Stimulated activated memory B cell treated with anti-CD40 and anti-IgM and Interleukin-4, amounts not matched to agents 10 μg/mL and 1 μg/mL and 100 μg/mL, for 72 hours (primary cell): ENCODE data around the gene MARCHF9.

Experiments used
- ATAC-seq: fragments of 150-1000 bp; cut with Tn5 transposase; 2 replicates; pipeline ENCODE4 v1.10.0; 2021
- H3K27ac Mint-ChIP-seq: one replicate; pipeline ENCODE4 v1.8.0; 2022; ENCODE audit warnings: mild to moderate bottlenecking, mixed read lengths
- H3K27me3 Mint-ChIP-seq: one replicate; pipeline ENCODE4 v1.8.0; 2022; ENCODE audit warnings: mixed read lengths
- H3K36me3 Mint-ChIP-seq: one replicate; pipeline ENCODE4 v1.8.0; 2022; ENCODE audit warnings: mixed read lengths
- H3K4me1 Mint-ChIP-seq: one replicate; pipeline ENCODE4 v1.8.0; 2022; ENCODE audit warnings: mixed read lengths
- H3K4me3 Mint-ChIP-seq: one replicate; pipeline ENCODE4 v1.8.0; 2022; ENCODE audit warnings: mild to moderate bottlenecking, moderate library complexity, mixed read lengths
- H3K9me3 Mint-ChIP-seq: one replicate; pipeline ENCODE4 v1.8.0; 2022; ENCODE audit warnings: mixed read lengths

Gene MARCHF9

DNA sequence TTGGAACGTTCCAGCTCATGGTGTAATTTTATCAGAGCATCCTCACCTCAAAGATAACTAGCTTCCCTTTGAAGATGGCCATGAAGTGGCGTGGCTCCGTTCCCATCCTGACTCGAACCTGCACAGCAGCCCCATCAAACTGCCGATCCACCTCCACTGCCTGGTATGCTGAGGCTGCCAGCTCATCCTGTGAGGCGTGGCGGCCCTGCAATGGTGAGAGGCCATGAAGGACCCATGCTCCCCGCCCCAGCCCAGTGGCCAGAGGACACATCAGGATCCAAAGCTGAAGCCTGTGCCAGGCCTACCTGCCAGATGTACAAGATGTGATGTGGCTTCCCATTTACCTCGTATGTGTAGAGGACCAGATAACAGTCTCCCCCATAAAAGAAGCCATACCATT lies 52.4 kb downstream of the MARCHF9 start:
- no peaks in the 10 kb centered on the region for H3K27me3 Mint-ChIP-seq
- no peaks in the 10 kb centered on the region for H3K9me3 Mint-ChIP-seq
- H3K27ac Mint-ChIP-seq: no peak overlapping the region
- H3K4me3 Mint-ChIP-seq: no peak overlapping the region
- H3K4me1 Mint-ChIP-seq: no peaks in the 10 kb centered on the region
- ATAC-seq: no peak
- peaks cover 13% of the 10 kb centered on the region for H3K36me3 Mint-ChIP-seq

DNA sequence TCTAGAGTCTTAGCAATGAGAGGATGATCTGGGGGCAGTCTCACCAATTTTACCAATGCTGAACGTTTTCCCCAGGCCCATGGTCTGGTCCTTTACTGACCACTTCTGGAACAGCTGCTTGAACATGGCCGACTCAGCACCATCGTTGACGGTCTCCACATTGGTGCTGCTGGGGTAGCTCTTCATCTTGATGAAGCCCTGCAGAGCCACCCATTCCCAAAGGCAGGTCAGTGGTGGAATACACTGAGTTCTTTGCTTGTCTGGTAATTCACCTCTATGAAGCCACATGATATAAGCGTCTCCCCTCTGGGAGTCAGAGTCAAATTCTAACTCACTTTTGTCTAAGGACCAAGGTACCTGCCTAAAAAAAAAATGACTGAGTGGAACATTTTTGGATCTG lies 53.4 kb downstream of the MARCHF9 start:
- Mint-ChIP-seq H3K9me3 (no peaks in the 10 kb centered on the region), H3K36me3 (peaks cover 7% of the 10 kb centered on the region), H3K27ac (no peak overlapping the region), H3K4me3 (no peak overlapping the region), H3K4me1 (no peaks in the 10 kb centered on the region), H3K27me3 (no peaks in the 10 kb centered on the region)
- no peak for ATAC-seq

DNA sequence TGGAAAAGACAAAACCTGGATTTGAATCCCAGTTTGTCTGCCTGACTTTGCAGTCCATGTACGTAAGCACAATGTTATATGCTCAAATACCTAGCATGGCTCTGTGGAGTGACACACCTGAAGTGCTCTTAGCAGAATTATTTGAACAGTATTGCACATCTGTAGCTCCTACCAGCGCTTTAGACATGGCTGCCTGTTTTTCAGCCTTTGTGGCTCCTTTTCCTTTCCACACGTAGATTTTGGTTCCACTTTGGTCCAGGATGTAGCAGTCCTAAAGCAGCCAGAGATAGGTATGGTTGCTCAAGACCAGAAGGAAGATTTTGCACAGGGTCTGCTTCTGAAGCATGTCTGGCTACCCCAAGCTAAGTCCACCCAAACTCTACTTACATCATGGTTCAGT lies 54.5 kb downstream of the MARCHF9 start:
- Mint-ChIP-seq H3K27me3 (no peaks in the 10 kb centered on the region), H3K4me3 (no peak overlapping the region), H3K4me1 (no peaks in the 10 kb centered on the region), H3K36me3 (peaks cover 7% of the 10 kb centered on the region), H3K27ac (no peak overlapping the region), H3K9me3 (no peaks in the 10 kb centered on the region)
- no peak for ATAC-seq
